A673 (cell line): ENCODE measurements around the gene SH2D2A. TPM values are rescaled to one million over a fixed set of nuclear protein-coding genes. Genes with fewer than 3 reads are reported as not detected.

Source experiments
- BruUV-seq: library from RNA; stranded (reverse); fragments of 400-500 nt; replicated peaks from 2 replicates; lab custom pipeline; 2021; lab: Mats Ljungman, UMichigan
- CTCF ChIA-PET: fragments of 300-600 bp; sonication (Branson Sonifier 250); formaldehyde crosslinking; loops from one replicate; lab custom pipeline; 2022; ENCODE audit warnings: antibody characterized with exemption; lab: Charles Lee
- POLR2A ChIA-PET: fragments of 300-600 bp; sonication (Branson Sonifier 250); formaldehyde crosslinking; loops from one replicate; lab custom pipeline; 2022; ENCODE audit warnings: antibody characterized with exemption; ENCODE audit not compliant: low non-redundant PET; lab: Charles Lee
- DNase-seq: peaks from one replicate; pipeline ENCODE4 v3.0.0-alpha.2; 2015; ENCODE audit warnings: low spot score
- H3K27ac ChIP-seq: fragments of 200-600 bp; sonication (generic); 2 replicates; pipeline ENCODE4 v1.5.1; 2016; ENCODE audit warnings: mixed run types, low read depth, mild to moderate bottlenecking, mixed read lengths, antibody characterized with exemption, low read length; ENCODE audit not compliant: poor library complexity, severe bottlenecking
- H3K27me3 ChIP-seq: fragments of 200-600 bp; sonication (generic); replicated peaks from 2 replicates; pipeline ENCODE4 v1.6.1; 2017; ENCODE audit warnings: mixed run types, low read depth, mild to moderate bottlenecking, mixed read lengths, antibody characterized with exemption, low read length; ENCODE audit not compliant: insufficient read depth, poor library complexity
- H3K36me3 ChIP-seq: fragments of 200-600 bp; sonication (generic); 2 replicates; pipeline ENCODE4 v1.6.1; 2016; ENCODE audit warnings: mixed run types, mild to moderate bottlenecking, mixed read lengths, antibody characterized with exemption, low read length; ENCODE audit not compliant: insufficient read depth, poor library complexity, severe bottlenecking
- H3K4me1 ChIP-seq: fragments of 200-600 bp; sonication (generic); 2 replicates; pipeline ENCODE4 v1.6.1; 2017; ENCODE audit warnings: mixed run types, mild to moderate bottlenecking, mixed read lengths, antibody characterized with exemption, low read length; ENCODE audit not compliant: insufficient read depth, poor library complexity, severe bottlenecking
- H3K4me3 ChIP-seq: fragments of 200-600 bp; sonication (generic); 2 replicates; pipeline ENCODE4 v1.5.1; 2016; ENCODE audit warnings: low read depth, mixed run types, mild to moderate bottlenecking, mixed read lengths, low read length; ENCODE audit not compliant: poor library complexity, severe bottlenecking
- H3K9me3 ChIP-seq: fragments of 200-600 bp; sonication (generic); 2 replicates; pipeline ENCODE4 v1.6.1; 2016; ENCODE audit warnings: mixed run types, low read depth, mild to moderate bottlenecking, mixed read lengths, antibody characterized with exemption, low read length; ENCODE audit not compliant: poor library complexity, severe bottlenecking
- CTCF ChIP-seq: fragments of 300-800, 200-600 bp; sonication (generic); conservative IDR thresholded peaks from 2 replicates; pipeline ENCODE4 v1.5.1; 2017; ENCODE audit warnings: low read depth, mild to moderate bottlenecking, antibody characterized with exemption, low read length, moderate library complexity, mixed read lengths
- EZH2 ChIP-seq: fragments of 200-600 bp; sonication (generic); IDR thresholded peaks from 2 replicates; pipeline ENCODE4 v1.6.1; 2017; ENCODE audit warnings: borderline replicate concordance, low read depth, mild to moderate bottlenecking, mixed read lengths, antibody characterized with exemption, low read length; ENCODE audit not compliant: poor library complexity, severe bottlenecking
- intact Hi-C: fragments of 100-400 bp; cut with micrococcal nuclease; formaldehyde crosslinking; loops from one replicate; pipeline ENCODE4 v1.10.0; 2022; ENCODE audit not compliant: unreplicated experiment
- total RNA-seq: library from RNA; stranded (reverse); gene quantifications from 2 replicates; pipeline ENCODE4 v1.2.3, GENCODE V29; 2021

The SH2D2A gene
- total RNA-seq, 1 experiment from 2014 or later = 3.5 TPM

- Histone ChIP-seq H3K27ac (no peak overlapping the region), H3K4me3 (no peak overlapping the region), H3K36me3 (peaks cover 50% of the 10 kb centered on the region), H3K4me1 (no peaks in the 10 kb centered on the region), H3K27me3 (no peaks in the 10 kb centered on the region), H3K9me3 (no peaks in the 10 kb centered on the region)
- TF ChIP-seq CTCF = no peak
- TF ChIP-seq EZH2 = no peak
- DNase-seq = no peak
- no TSS peak for BruUV-seq
- CTCF ChIA-PET = no interaction called here
- intact Hi-C loops = no loop called here
- POLR2A ChIA-PET = interaction anchor here (0.7 kb wide), 1 partner anchor 28 kb away, joined by 11 read pairs; no protein-coding TSS in a partner anchor
Observed at GRCh38 chr1:156785458-156785857, 31.2 kb downstream of the SH2D2A start.

- Histone ChIP-seq H3K9me3 (no peaks in the 10 kb centered on the region), H3K4me3 (no peak overlapping the region), H3K36me3 (peaks cover 30% of the 10 kb centered on the region), H3K27ac (no peak overlapping the region), H3K4me1 (peaks cover 5% of the 10 kb centered on the region), H3K27me3 (no peaks in the 10 kb centered on the region)
- no TSS peak for BruUV-seq
- ChIA-PET POLR2A (no interaction called here), CTCF (interaction anchor here (1.0 to 1.1 kb wide), 2 partner anchors 32 to 92 kb away, joined by 3 read pairs; no protein-coding TSS in a partner anchor)
- intact Hi-C loops = no loop called here
- no peak for DNase-seq
- TF ChIP-seq EZH2 (no peak), CTCF (no peak)
Observed at GRCh38 chr1:156781585-156782186, 35.0 kb downstream of the SH2D2A start.

- H3K9me3 ChIP-seq = no peaks in the 10 kb centered on the region
- intact Hi-C loops = no loop called here
- DNase-seq = no peak
- peaks cover 9% of the 10 kb centered on the region for H3K36me3 ChIP-seq
- CTCF ChIA-PET = no interaction called here
- POLR2A ChIA-PET = no interaction called here
- H3K27ac ChIP-seq = no peak overlapping the region
- no peak for TF ChIP-seq CTCF
- no peak for TF ChIP-seq EZH2
- BruUV-seq = no TSS peak
- peaks cover 9% of the 10 kb centered on the region for H3K4me1 ChIP-seq
- H3K27me3 ChIP-seq = no peaks in the 10 kb centered on the region
- H3K4me3 ChIP-seq = no peak overlapping the region
Observed at GRCh38 chr1:156777573-156777972, 39.1 kb downstream of the SH2D2A start.
